HS-27A (cell line): ENCODE measurements around the gene MAFF.

Experiments used
- DNase-seq: peaks from one replicate; pipeline ENCODE4 v3.0.0-alpha.2; 2012; ENCODE audit warnings: low read depth, missing footprints

MAFF gene

GRCh38 chr22:38203855-38204514 lies 2.2 kb downstream of the MAFF start:
- DNase-seq, result no peak

GRCh38 chr22:38204784-38205183 lies 3.0 kb downstream of the MAFF start:
- no peak for DNase-seq

- DNase-seq, result no peak
These were observed 3.7 kb downstream of the MAFF start for GRCh38 chr22:38205261-38206128.

- DNase-seq, result no peak
These were observed 6.2 kb downstream of the MAFF start for GRCh38 chr22:38207898-38208432.

- DNase-seq, result no peak
These were observed 6.8 kb downstream of the MAFF start for GRCh38 chr22:38208551-38208968.

GRCh38 chr22:38211556-38211955 lies 9.8 kb downstream of the MAFF start:
- no peak for DNase-seq

- no peak for DNase-seq
These were observed 10.6 kb downstream of the MAFF start for GRCh38 chr22:38212442-38212841.

GRCh38 chr22:38213319-38213989 lies 11.7 kb downstream of the MAFF start:
- no peak for DNase-seq

- DNase-seq, result no peak
These were observed 12.2 kb downstream of the MAFF start for GRCh38 chr22:38213990-38214301.

GRCh38 chr22:38214302-38215056 lies 12.7 kb downstream of the MAFF start:
- no peak for DNase-seq

GRCh38 chr22:38215156-38216038 lies 13.6 kb downstream of the MAFF start:
- no peak for DNase-seq

GRCh38 chr22:38218661-38219622 lies 17.1 kb downstream of the MAFF start:
- DNase-seq, result peak; percentile 75

GRCh38 chr22:38219632-38220031 lies 17.8 kb downstream of the MAFF start:
- DNase-seq, result no peak

- no peak for DNase-seq
These were observed 18.4 kb downstream of the MAFF start for GRCh38 chr22:38220163-38220562.

- DNase-seq, result no peak
These were observed 19.0 kb downstream of the MAFF start for GRCh38 chr22:38220653-38221386.

GRCh38 chr22:38221407-38221806 lies 19.6 kb downstream of the MAFF start:
- DNase-seq, result no peak

- no peak for DNase-seq
These were observed 20.4 kb downstream of the MAFF start for GRCh38 chr22:38221908-38222796.

GRCh38 chr22:38222797-38223119 lies 21.0 kb downstream of the MAFF start:
- DNase-seq, result no peak
